Endothelial cell of umbilical vein (primary cell): Measurements from ENCODE around the gene AHRR. TPM values are rescaled to one million over a fixed set of nuclear protein-coding genes. Genes with fewer than 3 reads are reported as not detected.

Experiments
- BruUV-seq: library from RNA; stranded (reverse); fragments of 400-500 nt; replicated peaks from 2 replicates; lab custom pipeline; 2021; lab: Mats Ljungman, UMichigan
- CTCF ChIA-PET: fragments of 300-600, 350-600 bp; sonication (Branson Sonifier 250); formaldehyde crosslinking; loops from one replicate; lab custom pipeline; 2021; ENCODE audit warnings: antibody characterized with exemption, inconsistent platforms; lab: Charles Lee
- POLR2A ChIA-PET: fragments of 300-600, 350-600 bp; sonication (Branson Sonifier 250); formaldehyde crosslinking; loops from one replicate; lab custom pipeline; 2021; ENCODE audit warnings: antibody characterized with exemption, inconsistent platforms; lab: Charles Lee
- DNase-seq: peaks from one replicate; pipeline ENCODE4 v3.0.0-alpha.2; 2011; ENCODE audit warnings: low read depth, low spot score
- FAIRE-seq: peaks from 2 replicates; lab custom pipeline; 2011; peaks lifted over from hg19 to GRCh38; lab: Jason Lieb, UNC
- H2AFZ ChIP-seq: 2 replicates; pipeline ENCODE4 v1.6.0; 2012; ENCODE audit warnings: low read depth, low read length, control low read depth, inconsistent platforms
- H3K27ac ChIP-seq: 2 replicates; pipeline ENCODE4 v1.5.1; 2011; ENCODE audit warnings: low read depth, mild to moderate bottlenecking, control low read depth, low read length, moderate library complexity; ENCODE audit not compliant: insufficient read depth
- H3K27me3 ChIP-seq, 2 experiments: 2 replicates each; pipeline versions ENCODE4 v1.6.0 to v1.6.1; 2011; ENCODE audit warnings: low read length in 2 of 2, mixed read lengths in 1 of 2; ENCODE audit not compliant: control insufficient read depth in 2 of 2, insufficient read depth in 2 of 2
- H3K36me3 ChIP-seq, 2 experiments: 2 replicates in 1 of 2; 3 replicates in 1 of 2; pipeline ENCODE4 v1.5.1; 2011; ENCODE audit warnings: low read length in 2 of 2, mild to moderate bottlenecking in 1 of 2, moderate library complexity in 1 of 2; ENCODE audit not compliant: control insufficient read depth in 2 of 2, insufficient read depth in 2 of 2; ENCODE audit errors: extremely low read depth in 1 of 2
- H3K4me1 ChIP-seq: 3 replicates; pipeline ENCODE4 v1.5.1; 2011; ENCODE audit warnings: mild to moderate bottlenecking, low read length; ENCODE audit not compliant: control insufficient read depth, insufficient read depth; ENCODE audit errors: extremely low read depth
- H3K4me2 ChIP-seq: 2 replicates; pipeline ENCODE4 v1.6.1; 2011; ENCODE audit warnings: low read length, control low read depth, mixed read lengths; ENCODE audit not compliant: insufficient read depth
- H3K4me3 ChIP-seq, 3 experiments: fragments of 200-600 bp in 1 of 3; sonication (generic), shearing (Covaris generic) in 1 of 3; replicated peaks in 1 of 3; 2 replicates each; pipeline ENCODE4 v1.5.1; 2011 to 2016; ENCODE audit warnings: control low read depth in 3 of 3, low read length in 3 of 3, mild to moderate bottlenecking in 2 of 3, inconsistent platforms in 1 of 3, low read depth in 1 of 3, moderate library complexity in 1 of 3; ENCODE audit not compliant: insufficient read depth in 1 of 3
- H3K79me2 ChIP-seq: 2 replicates; pipeline ENCODE4 v1.6.0; 2012; ENCODE audit warnings: low read length, inconsistent platforms; ENCODE audit not compliant: control insufficient read depth, insufficient read depth
- H3K9ac ChIP-seq: replicated peaks from 2 replicates; pipeline ENCODE3; 2011; ENCODE audit warnings: low read length, control low read depth; ENCODE audit not compliant: insufficient read depth; ENCODE audit errors: extremely low read depth
- H3K9me1 ChIP-seq: replicated peaks from 3 replicates; pipeline ENCODE4 v1.6.0; 2011; ENCODE audit warnings: mild to moderate bottlenecking, low read length; ENCODE audit not compliant: control insufficient read depth, insufficient read depth; ENCODE audit errors: extremely low read depth
- H3K9me3 ChIP-seq: replicated peaks from 2 replicates; pipeline ENCODE4 v1.5.1; 2012; ENCODE audit warnings: low read length, inconsistent platforms; ENCODE audit not compliant: control insufficient read depth, insufficient read depth
- H4K20me1 ChIP-seq: replicated peaks from 2 replicates; pipeline ENCODE3; 2011; ENCODE audit warnings: mild to moderate bottlenecking, low read length; ENCODE audit not compliant: control insufficient read depth, insufficient read depth; ENCODE audit errors: extremely low read depth
- EZH2 ChIP-seq: IDR thresholded peaks from 2 replicates; pipeline ENCODE4 v1.6.1; 2012; ENCODE audit warnings: borderline replicate concordance, low read depth, mild to moderate bottlenecking, moderate library complexity, low read length, inconsistent platforms; ENCODE audit not compliant: severe bottlenecking
- FOS ChIP-seq: IDR thresholded peaks from 2 replicates; pipeline ENCODE4 v1.6.1; 2011; ENCODE audit warnings: mild to moderate bottlenecking, low read length, moderate library complexity, borderline replicate concordance; ENCODE audit not compliant: insufficient read depth
- GATA2 ChIP-seq: IDR thresholded peaks from 2 replicates; pipeline ENCODE4 v1.7.0; 2011; ENCODE audit warnings: low read depth, mild to moderate bottlenecking, moderate library complexity, mixed read lengths, low read length; ENCODE audit not compliant: insufficient read length, insufficient read depth
- JUN ChIP-seq: IDR thresholded peaks from 2 replicates; pipeline ENCODE4 v1.6.1; 2011; ENCODE audit warnings: borderline replicate concordance, low read depth; ENCODE audit not compliant: insufficient read length, insufficient read depth
- MYC ChIP-seq: IDR thresholded peaks from one replicate; pipeline ENCODE4 v1.6.1; 2011; ENCODE audit warnings: mild to moderate bottlenecking, low read depth, low read length
- POLR2A ChIP-seq: IDR thresholded peaks from 2 replicates; pipeline ENCODE4 v1.6.1; 2012; ENCODE audit warnings: low read depth, mild to moderate bottlenecking, control low read depth, low read length
- POLR2AphosphoS5 ChIP-seq: IDR thresholded peaks from 2 replicates; pipeline ENCODE4 v1.6.1; 2012; ENCODE audit warnings: low read depth, mild to moderate bottlenecking, control low read depth, low read length, moderate library complexity; ENCODE audit not compliant: insufficient read depth
- dilution Hi-C: fragments of 300-500 bp; cut with MboI; formaldehyde crosslinking; loops from one replicate; pipeline ENCODE4 v1.15.0; 2019; ENCODE audit warnings: low sequenced_read_pairs; ENCODE audit not compliant: extremely low pct_ligation_motif_present
- intact Hi-C: fragments of 100-400 bp; cut with micrococcal nuclease; formaldehyde crosslinking; loops from one replicate; pipeline ENCODE4 v1.10.0; 2022
- polyA plus RNA-seq, 4 experiments: library from polyadenylated mRNA; depleted of rRNA in 3 of 4; stranded (reverse) in 3 of 4; unstranded in 1 of 4; fragments of >200 nt; gene quantifications; 2 replicates each; pipeline versions ENCODE4 v1.2.1 to v1.2.3, GENCODE V29; 2011 to 2012; ENCODE audit warnings: missing spikeins in 1 of 4
- total RNA-seq: library from RNA; stranded (reverse); gene quantifications from 2 replicates; pipeline ENCODE4 v1.2.3, GENCODE V29; 2021
- TF ChIP-seq, protein P1 (sequence below), 2 donors: IDR thresholded peaks; 1 replicate in 1 of 2; 2 replicates in 1 of 2; pipeline ENCODE4 v1.5.1; 2011; ENCODE audit warnings: low read length in 2 of 2, mild to moderate bottlenecking in 2 of 2, moderate library complexity in 2 of 2, control low read depth in 1 of 2, inconsistent platforms in 1 of 2, low read depth in 1 of 2; ENCODE audit not compliant: insufficient read depth in 1 of 2; ENCODE audit errors: extremely low read depth in 1 of 2
- TF ChIP-seq, protein P2 (sequence below): IDR thresholded peaks from 2 replicates; pipeline ENCODE4 v1.6.1; 2011; ENCODE audit not compliant: insufficient read depth, insufficient read length

The AHRR gene
- total and polyA plus RNA-seq, 2 donors (not counting 3 experiments of a cell fraction or from before 2014, with no cell fraction given), result 3.1 to 7.3 TPM

DNA sequence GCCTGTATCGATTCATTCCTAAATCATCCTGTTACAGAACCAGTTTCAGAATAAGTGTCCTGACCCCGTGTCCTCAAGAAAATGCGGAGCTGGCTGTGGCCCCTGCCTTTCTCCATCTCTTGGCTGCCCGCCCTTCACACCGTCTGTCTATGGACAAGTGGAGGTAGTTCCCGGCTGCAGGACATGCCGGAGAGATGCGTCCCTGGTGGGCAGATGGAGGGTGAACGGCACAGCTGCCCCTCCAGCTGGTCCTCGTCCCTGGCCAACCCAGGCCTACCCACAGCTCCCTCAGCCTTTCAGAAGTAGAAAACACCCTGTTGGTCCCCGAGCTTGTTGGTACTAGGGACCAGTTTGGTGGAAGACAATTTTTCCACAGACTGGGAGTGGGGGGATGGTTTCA is 106.7 kb downstream of the AHRR start:
- Histone ChIP-seq H2AFZ (no peak overlapping the region), H3K36me3 (no peaks in the 10 kb centered on the region), H3K4me2 (no peak overlapping the region), H3K27ac (no peak overlapping the region), H4K20me1 (no peaks in the 10 kb centered on the region), H3K4me3 (no peak overlapping the region), H3K9me1 (no peaks in the 10 kb centered on the region), H3K27me3 (no peaks in the 10 kb centered on the region), H3K9me3 (no peaks in the 10 kb centered on the region), H3K79me2 (no peaks in the 10 kb centered on the region), H3K4me1 (no peaks in the 10 kb centered on the region), H3K9ac (no peak overlapping the region)
- CTCF ChIA-PET, result interaction anchor here (1.2 to 4.1 kb wide), 5 partner anchors 14 to 240 kb away, joined by 5 to 21 read pairs (median 11); partner anchors contain the start of gene AHRR
- FAIRE-seq (no peak), DNase-seq (no peak)
- intact Hi-C loops (no loop called here), dilution Hi-C loops (no loop called here)
- TF ChIP-seq POLR2AphosphoS5 (no peak), JUN (no peak), POLR2A (no peak), MYC (no peak), EZH2 (no peak), GATA2 (no peak)
- POLR2A ChIA-PET, result no interaction called here
- BruUV-seq, result no TSS peak

DNA sequence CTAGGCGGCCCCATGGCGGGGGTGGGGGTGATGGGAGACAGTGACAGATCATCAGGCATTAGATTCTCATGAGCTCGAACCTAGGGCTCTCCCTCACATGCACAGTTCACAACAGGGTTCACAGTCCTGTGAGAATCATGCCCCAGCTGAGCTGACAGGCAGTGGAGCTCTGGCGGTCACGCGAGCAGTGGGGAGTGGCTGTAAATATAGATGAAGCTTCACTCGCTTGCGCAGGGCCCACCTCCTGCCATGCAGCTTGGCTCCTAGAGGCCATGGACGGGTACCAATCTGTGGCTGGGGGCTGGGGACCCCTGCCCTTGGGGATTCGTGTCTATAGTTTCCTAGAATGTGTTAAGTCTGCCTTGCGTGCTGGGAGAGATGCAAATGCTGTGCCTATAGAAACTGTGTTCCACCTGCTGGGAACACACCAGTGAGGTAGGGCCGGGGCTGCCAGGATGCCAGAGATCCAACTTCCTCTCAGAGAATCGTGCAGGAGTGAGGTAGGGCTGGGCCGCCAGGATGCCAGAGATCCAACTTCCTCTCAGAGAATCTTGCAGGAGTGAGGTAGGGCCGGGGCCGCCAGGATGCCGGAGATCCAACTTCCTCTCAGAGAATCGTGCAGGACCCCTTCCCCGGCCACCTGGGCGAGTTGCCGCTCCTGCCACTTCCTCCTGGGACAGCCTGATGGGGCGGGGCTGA is 107.4 kb downstream of the AHRR start:
- BruUV-seq, result no TSS peak
- Histone ChIP-seq H3K4me3 (no peak overlapping the region), H3K9me1 (no peaks in the 10 kb centered on the region), H4K20me1 (no peaks in the 10 kb centered on the region), H3K4me2 (no peak overlapping the region), H3K9me3 (no peaks in the 10 kb centered on the region), H3K4me1 (no peaks in the 10 kb centered on the region), H3K79me2 (no peaks in the 10 kb centered on the region), H2AFZ (no peak overlapping the region), H3K27ac (no peak overlapping the region), H3K27me3 (no peaks in the 10 kb centered on the region), H3K36me3 (no peaks in the 10 kb centered on the region), H3K9ac (no peak overlapping the region)
- no peak for TF ChIP-seq POLR2A
- no peak for TF ChIP-seq EZH2
- TF ChIP-seq, protein P1, sequence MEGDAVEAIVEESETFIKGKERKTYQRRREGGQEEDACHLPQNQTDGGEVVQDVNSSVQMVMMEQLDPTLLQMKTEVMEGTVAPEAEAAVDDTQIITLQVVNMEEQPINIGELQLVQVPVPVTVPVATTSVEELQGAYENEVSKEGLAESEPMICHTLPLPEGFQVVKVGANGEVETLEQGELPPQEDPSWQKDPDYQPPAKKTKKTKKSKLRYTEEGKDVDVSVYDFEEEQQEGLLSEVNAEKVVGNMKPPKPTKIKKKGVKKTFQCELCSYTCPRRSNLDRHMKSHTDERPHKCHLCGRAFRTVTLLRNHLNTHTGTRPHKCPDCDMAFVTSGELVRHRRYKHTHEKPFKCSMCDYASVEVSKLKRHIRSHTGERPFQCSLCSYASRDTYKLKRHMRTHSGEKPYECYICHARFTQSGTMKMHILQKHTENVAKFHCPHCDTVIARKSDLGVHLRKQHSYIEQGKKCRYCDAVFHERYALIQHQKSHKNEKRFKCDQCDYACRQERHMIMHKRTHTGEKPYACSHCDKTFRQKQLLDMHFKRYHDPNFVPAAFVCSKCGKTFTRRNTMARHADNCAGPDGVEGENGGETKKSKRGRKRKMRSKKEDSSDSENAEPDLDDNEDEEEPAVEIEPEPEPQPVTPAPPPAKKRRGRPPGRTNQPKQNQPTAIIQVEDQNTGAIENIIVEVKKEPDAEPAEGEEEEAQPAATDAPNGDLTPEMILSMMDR (IDR thresholded peaks at IDR 0.05; ENCODE audit: extremely low read depth in 1 of 2, insufficient read depth in 1 of 2, low read depth in 1 of 2, low read length in 2 of 2), result no peak
- no peak for TF ChIP-seq FOS
- TF ChIP-seq, protein P2, sequence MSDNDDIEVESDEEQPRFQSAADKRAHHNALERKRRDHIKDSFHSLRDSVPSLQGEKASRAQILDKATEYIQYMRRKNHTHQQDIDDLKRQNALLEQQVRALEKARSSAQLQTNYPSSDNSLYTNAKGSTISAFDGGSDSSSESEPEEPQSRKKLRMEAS, result no peak
- TF ChIP-seq MYC, result no peak
- TF ChIP-seq GATA2, result no peak
- dilution Hi-C loops (no loop called here), intact Hi-C loops (no loop called here)
- no peak for FAIRE-seq
- ChIA-PET CTCF (interaction anchor here (1.2 to 7.1 kb wide), 7 partner anchors 11 to 240 kb away, joined by 3 to 94 read pairs (median 11); partner anchors contain the start of gene AHRR), POLR2A (no interaction called here)
- no peak for DNase-seq
